NK-92 (cell line): Measurements from ENCODE around the gene NME8.
"Not testable (repeated sequence)": the region's sequence is repeated elsewhere in the genome, so short reads cannot be mapped to it uniquely, and the experiment has no call there.

Experiments used
- DNase-seq: peaks from one replicate; lab custom pipeline; 2025; ENCODE audit not compliant: unreplicated experiment; lab: John Stamatoyannopoulos, UW

The NME8 gene, protein sequence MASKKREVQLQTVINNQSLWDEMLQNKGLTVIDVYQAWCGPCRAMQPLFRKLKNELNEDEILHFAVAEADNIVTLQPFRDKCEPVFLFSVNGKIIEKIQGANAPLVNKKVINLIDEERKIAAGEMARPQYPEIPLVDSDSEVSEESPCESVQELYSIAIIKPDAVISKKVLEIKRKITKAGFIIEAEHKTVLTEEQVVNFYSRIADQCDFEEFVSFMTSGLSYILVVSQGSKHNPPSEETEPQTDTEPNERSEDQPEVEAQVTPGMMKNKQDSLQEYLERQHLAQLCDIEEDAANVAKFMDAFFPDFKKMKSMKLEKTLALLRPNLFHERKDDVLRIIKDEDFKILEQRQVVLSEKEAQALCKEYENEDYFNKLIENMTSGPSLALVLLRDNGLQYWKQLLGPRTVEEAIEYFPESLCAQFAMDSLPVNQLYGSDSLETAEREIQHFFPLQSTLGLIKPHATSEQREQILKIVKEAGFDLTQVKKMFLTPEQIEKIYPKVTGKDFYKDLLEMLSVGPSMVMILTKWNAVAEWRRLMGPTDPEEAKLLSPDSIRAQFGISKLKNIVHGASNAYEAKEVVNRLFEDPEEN

DNA sequence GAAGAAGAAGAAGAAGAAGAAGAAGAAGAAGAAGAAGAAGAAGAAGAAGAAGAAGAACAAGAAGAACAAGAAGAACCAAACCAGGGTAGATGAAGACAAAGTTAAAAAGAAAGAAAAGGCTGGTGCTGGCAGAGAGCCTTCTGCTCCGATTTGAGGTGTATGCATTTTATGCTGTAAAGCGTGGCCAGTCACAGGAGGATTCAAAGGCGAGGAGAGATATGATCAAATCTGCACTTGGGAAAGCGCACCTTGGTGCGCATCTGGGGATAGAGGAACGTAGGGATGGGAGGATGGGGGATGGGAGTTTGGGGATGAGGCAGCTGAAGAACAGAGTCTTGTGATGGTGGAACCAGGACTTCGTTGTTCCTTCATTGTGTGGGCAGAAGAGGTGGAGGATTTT is at the start of gene NME8:
TSS of gene NME8 (plus strand) at position 301 of the 400 bp plus-strand sequence. CDS start 1,670 bp downstream, outside the sequence.
- DNase-seq, result no peak

DNA sequence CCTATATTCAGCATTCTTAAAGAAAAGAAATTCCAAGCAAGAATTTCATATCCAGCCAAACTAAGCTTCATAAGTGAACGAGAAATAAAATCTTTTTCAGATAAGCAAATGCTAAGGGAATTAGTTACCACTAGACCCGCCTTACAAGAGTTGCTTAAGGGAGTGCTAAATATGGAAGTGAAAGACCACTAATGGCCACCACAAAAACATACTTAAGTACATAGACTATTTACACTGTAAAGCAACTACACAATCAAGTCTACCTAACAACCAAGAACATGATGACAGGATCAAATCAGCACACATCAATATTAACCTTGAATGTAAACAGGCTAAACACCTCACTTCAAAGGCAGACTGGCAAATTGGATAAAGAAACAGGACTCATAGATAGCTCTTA is 42.2 kb upstream of the NME8 start:
- no peak for DNase-seq

GRCh38 chr7:37812161-37812580 is 36.2 kb upstream of the NME8 start:
- DNase-seq, result not testable (repeated sequence)

DNA sequence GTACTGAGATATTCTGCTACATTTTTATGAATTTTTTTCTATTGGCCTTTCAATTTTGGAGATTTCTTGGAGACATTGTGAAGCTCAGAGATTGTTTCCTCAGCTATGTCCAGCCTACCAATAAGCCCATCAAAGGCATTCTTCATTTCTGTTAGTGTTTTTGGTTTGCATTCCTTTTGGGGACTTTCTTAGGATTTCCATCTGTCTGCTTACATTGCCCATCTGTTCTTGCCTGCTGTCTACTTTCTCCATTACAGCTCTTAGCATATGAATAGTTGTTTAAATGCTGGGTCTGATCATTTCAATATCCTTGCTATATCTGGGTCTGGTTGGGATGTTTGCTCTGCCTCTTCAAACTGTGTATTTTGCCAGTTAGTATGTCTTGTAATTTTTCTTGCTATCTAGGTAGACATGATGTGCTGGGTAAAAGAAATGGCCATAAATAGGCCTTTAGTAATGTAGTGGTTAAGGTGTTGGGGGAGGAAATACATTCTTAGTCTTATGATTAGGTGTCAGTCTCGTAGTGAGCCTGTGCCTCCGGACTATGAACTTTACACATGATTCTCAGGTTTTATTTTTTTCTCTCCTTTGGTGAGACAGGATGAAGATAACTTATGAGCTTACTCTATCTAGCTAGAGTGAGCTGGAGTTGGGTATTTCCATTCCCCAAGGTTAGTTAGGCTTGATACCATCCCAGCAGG is 32.6 kb upstream of the NME8 start:
- DNase-seq, result no peak

GRCh38 chr7:37816922-37817590 is 31.3 kb upstream of the NME8 start:
- DNase-seq, result no peak

DNA sequence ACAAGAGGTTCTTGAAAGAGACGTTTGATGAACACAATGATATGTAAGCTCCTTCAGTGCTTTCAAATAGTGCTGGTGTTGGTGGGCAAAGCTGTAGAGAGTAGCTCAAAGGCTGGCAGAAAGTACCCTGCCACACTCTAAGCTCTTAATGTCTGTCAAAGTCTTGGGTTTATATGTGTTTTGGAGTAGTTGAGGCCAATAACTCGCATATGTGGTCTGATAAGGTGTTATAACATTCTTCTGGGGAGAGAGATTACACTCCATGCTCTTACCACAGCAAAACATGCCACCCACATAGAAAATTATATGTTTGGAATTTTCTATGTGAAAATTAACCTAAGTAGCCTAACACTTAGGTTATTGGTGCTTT is 30.8 kb upstream of the NME8 start:
- DNase-seq, result no peak

DNA sequence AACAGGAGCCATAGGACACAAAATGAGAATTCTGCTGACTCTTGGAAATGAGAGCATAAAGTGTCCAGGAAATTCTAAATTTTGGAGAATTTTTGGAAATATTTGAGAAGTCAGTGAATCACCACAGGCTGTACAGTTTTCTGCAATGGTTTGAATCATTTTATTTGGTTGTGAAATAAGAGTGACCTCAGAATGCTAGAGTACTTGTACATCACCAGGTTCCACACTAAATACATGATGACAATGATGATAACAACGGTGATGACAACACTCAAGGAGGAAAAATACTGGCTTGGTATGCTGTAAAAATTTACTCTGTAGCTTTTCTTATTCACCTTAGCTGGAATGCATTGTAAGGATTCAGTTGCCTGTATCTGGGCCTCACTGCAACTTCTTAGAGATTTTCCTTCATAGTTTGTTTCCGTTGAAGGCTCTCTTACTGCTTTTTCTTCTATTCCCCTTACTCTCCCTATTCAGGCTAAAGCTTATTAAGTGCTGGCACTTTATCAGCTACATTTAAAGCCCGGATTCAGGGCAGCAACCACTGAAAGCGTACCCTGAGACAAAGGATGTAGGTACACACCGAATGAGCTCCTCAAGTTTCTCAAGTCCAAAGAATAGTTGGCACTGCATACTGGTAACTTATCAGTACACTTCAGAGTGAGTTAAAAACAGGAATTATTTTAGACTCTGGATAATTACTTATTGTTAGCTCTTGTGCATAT is 30.2 kb upstream of the NME8 start:
- DNase-seq, result no peak

DNA sequence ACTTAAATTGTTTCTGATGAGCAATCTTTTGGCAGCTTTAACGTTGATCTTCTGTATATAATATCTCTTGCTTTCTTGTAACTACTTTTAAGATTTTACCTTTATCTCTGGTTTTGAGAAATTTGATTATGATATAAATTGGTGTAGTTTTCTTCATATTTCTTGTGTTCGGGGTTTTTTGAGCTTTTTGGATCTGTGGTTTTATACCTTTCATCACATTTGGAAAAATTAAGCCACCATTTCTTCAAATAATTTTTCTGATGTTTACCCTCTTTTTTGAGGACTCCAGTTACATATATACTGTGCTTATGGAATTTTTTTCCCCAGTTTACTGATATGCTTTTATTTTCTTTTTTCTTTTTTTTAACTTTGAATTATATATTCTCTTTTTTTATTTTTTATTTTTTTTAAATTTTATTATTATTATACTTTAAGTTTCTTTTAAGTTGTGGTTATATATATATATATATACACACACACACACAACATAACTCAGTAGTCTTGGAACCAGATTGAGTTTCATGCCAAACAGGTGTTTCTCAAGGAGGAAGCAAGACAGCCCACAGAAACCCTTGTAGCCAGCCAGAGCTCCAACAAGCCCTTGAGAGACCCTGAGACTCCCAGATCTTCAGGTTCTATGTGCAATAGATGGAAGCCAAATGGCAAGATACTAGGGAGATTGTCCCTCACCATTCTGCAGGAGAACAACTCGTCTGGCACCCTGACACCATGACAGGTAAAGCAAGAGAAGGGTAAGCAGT is 27.5 kb upstream of the NME8 start:
- no peak for DNase-seq

GRCh38 chr7:37822946-37823345 is 25.5 kb upstream of the NME8 start:
- DNase-seq, result no peak

DNA sequence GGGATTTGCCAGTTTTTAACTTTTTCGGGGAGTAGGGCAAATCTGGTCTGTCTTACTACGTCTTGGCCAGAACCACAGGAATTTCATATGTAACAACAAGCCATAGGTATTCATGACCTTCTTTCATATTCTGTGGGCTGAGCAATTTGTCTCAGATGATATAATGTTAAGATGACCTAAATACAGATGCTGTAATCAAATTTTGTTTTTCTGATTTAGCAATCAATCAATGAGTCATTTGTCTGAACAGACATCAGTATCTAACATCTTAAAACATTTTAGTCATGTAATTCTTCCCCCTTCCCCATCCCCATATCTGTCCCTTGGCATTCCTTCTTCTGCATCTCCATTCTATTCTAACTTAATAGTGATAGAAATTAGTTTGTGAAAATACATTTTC is 24.8 kb upstream of the NME8 start:
- no peak for DNase-seq

DNA sequence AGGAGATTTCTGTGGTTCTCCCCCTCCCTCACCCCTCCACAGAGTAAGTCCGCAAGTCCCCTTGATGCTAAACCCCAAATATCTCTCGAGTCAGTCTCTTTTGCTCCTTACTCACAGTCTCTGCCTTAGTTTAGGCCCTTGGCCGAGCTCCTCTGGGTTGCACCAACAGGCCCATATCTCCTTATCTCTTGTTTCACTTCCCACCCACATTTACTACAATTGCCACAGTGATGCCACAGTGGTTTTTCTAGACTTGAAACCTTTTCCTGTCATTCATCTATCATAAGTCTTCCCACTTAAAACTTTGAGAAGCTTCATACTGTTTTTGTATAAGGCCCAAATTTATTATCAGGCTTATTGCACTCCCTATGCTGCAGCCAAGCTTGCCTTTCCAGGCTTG is 23.4 kb upstream of the NME8 start:
- DNase-seq, result no peak

- DNase-seq, result no peak
Observed at GRCh38 chr7:37826825-37827224, 21.6 kb upstream of the NME8 start.

DNA sequence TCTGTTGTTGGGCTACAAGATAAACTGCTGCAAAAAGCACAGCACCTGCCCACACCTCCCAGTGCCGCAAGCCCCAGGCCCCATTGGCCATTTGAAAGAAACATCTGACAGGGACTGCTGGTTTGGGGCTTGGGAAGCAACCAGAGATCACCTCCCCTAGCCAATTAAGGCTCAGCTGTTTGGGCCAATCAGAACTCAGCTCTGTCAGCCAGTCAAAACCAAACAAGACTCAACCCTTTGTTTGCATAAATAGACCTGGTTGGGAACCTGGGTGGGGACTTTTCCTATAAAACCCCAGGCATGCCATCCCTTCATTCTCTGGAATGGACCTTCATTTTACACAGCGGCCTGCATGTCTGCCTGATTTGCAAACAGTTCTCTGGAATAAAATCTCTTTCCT is 17.2 kb upstream of the NME8 start:
- DNase-seq, result no peak

GRCh38 chr7:37832194-37832593 is 16.2 kb upstream of the NME8 start:
- no peak for DNase-seq

- DNase-seq, result no peak
Observed at GRCh38 chr7:37833107-37833817, 15.1 kb upstream of the NME8 start.

GRCh38 chr7:37833818-37834146 is 14.6 kb upstream of the NME8 start:
- no peak for DNase-seq

DNA sequence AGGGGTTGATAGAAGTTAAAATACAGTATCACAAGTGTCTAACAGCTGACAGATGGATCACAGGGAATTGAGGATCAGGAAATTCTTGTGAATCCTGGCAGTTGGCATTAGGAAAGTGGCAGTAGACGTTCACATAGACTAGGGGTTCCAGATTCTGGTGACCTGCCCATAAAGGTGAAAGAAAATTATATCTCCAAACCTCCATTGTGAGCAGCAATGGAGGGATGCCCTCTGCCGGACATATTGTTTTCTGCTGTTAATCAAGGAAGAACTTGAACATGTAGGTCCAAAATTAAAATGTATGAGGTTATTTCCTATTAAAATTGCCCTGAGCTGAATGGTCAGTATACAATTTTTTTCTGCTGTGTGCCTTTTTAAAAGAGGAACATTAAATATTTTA is 5.1 kb downstream of the NME8 start:
- no peak for DNase-seq

DNA sequence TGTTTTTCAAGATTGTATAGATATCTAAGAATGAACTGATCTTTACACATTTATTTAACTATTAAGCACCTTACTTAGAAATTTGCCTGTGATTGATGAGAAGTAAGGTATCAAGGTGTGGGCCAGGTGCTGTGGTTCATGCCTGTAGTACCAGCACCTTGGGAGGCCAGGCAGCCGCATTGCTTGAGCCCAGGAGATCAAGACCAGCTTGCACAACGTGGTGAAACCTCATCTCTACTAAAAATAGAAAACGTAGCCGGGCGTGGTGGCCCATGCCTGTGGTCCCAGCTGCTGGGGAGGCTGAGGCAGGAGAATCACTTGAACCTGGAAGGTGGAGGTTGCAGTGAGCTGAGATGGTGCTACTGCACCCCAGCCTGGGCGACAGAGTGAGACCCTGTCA is 33.7 kb downstream of the NME8 start:
- DNase-seq, result no peak

GRCh38 chr7:37893359-37893758 is 45.0 kb downstream of the NME8 start:
- DNase-seq, result no peak

DNA sequence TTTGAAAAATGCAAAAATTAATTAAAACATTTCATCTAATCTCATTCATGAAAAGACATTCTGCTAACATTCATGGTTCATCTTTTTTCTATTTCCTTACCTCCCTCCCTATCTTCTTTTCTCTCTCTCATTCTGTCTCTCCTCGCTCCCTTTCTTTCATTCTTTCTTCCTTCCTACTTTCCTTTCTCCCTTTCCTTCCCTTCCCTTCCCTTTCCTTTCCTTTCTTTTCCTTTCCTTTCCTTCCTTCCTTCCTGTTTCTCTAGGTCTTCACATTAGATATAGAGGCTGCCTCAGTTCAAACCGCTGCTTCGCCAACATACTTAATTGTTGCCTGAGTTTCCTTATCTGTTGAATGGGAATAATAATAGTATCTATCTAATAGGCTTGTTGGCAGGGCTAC is 46.3 kb downstream of the NME8 start:
- DNase-seq, result no peak
